NK-92 treated with Interleukin-12 subunit alpha and Interleukin-12 subunit beta, amount 100 ng/mL, for 24 hours (cell line): ENCODE data around the gene PDE7B.
"Not testable (repeated sequence)": the region's sequence is repeated elsewhere in the genome, so short reads cannot be mapped to it uniquely, and the experiment has no call there.

ENCODE experiments used
- DNase-seq: peaks from one replicate; lab custom pipeline; 2025; lab: John Stamatoyannopoulos, UW

Gene PDE7B

GRCh38 chr6:136111831-136112230 is 260.3 kb downstream of the PDE7B start:
- no peak for DNase-seq

- DNase-seq = no peak
These were observed 260.8 kb downstream of the PDE7B start for GRCh38 chr6:136112262-136112661.

DNA sequence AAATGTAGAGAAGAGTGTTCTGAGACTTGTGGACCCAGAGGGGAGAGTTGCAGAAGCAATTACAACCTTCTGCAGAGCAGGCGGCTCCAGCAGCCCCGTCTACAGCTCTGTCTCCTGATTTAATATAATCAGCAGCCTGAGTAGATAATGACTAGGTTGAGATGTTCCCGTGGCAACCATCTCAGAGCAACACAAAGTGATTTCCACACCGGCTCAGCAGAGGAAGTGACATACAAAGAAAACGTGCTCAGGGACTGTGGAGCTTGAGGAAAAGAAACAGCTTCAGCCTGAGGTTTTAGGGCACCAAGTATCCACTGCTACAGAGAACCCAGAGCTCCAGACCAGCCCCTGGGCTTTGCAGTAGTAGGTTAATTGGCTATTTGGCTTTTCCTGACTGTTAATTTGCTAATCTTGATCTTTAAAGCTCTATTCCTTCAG is 262.3 kb downstream of the PDE7B start:
- DNase-seq = no peak

DNA sequence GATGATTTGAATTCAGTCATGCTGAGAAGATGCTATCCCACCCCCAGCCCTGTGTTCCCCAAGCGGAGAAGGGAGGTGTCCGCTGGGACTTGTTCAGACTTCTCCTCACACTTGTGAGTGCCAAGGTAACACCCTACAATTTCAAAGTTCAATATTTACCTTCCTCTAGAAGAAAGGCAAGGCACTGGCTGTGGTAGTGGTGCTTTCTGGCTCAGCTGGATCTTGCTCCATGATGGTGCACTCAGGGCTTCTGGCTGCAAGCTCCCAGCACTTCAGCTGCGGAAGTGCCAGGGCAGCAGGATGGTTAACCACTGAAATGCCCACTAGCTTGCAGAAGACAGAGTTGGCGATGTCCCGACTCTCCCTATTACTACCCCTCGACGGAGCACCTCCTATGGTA is 263.2 kb downstream of the PDE7B start:
- DNase-seq = no peak

GRCh38 chr6:136115941-136116340 is 264.4 kb downstream of the PDE7B start:
- DNase-seq = no peak

DNA sequence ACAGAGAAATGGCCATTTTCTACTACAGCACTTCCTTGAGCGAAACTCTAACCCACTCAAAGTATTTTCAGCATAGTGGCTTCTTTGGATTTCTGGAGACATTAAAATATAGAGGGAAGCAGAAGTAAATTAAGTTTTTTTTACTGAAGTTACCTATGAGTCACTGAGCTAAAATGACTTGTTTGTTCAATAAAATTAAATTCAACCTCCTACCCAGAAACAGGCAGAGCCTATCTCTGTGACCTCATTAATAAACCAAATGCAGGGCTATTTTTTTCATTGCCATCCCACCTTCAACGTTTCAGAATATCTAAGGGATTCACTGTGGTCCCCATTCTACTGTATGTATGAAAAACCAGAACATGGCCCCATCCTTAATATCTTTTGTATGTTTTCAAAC is 265.6 kb downstream of the PDE7B start:
- DNase-seq = no peak

GRCh38 chr6:136118787-136119186 is 267.3 kb downstream of the PDE7B start:
- no peak for DNase-seq

DNA sequence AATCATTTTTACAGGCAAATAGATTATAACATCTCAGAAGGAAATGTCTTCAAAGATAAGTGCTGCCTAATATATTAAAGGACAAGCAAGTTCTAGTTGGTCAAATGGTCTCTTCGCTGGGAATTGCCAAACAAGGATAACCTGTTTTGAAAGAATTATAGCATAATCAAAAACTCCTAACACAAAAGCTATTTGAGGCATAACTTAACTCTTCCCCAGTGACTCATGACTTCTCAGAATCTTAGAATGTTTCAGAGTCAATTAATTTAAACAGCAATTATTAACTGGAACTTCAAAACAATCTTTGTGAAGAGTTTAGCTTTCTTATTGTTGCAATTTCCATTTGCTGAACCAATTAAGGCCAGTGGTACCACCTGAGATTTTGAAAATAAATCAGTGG is 272.0 kb downstream of the PDE7B start:
- no peak for DNase-seq

DNA sequence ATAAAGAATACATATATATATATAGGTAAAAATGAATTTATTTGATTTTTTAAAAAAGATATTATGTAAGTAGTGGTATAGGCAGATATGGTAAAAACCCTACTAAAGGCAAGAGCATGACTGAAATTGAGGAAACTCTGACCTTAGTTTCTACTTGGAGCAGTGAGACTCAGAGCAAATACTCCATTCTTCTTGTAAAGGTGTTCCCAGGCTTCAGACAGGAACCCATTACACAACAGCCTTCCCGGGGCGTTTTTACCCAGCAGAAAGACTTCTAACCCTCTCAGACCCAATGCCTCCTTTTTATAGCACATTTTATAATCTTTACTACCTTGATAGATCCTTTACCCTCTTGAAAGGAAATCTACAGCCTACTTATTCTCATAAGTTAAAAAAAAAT is 274.1 kb downstream of the PDE7B start:
- no peak for DNase-seq

DNA sequence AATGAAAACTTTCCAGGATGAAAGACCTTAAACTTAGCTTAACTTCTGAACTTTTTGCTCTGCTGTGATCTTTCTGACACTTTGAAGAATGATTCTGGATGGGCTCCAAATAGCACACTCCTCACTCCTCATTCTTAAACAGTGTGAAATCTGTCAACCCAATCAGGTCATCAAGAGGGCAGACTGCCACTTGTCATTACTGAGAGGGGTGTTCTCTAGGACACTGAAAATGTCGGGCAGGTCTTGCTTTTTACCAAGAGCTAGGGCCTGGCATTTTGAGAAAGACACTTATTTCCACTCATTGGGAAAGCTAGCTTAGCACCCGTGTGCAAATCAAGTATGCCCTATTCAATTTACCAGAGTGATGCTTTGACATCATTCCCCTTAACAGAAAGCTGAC is 276.4 kb downstream of the PDE7B start:
- no peak for DNase-seq

DNA sequence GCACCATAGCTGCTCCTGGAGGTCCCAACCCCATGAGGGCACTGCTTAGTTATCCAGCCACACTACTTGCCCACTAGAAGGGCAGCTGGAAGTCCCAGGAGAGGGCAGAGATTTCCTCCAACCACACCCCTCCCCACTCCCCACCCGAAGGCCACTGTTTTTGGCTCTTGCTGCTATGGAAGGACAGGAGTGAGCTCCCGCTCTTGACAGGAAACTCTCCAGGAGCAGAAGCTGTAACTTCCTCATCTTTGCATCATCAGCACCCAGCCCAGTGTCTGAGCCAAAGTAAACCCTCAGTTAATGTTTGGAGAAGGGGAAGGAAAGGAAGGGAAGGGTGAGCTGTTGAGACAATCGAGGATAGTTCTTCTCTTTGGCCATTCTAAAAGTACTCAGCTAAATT is 277.9 kb downstream of the PDE7B start:
- no peak for DNase-seq

DNA sequence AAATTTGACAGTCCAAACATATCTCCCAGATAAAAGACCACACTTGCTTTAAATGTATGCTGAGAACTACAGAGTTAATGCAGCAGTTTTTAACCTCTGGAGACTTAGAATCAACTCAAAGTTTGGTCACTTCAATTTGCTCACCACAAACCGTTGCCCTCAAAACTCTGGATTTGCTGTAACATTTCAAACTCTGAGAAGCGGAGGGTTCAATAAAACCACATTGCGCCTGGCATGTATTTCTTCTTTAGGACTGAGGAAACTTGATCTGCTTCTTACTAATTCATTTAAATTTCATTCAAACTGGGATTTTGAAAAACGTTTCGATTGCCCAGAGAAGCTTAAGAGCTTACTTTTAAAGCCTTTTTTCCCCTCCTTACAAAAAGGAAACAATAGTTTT is 282.8 kb downstream of the PDE7B start:
- DNase-seq = no peak

DNA sequence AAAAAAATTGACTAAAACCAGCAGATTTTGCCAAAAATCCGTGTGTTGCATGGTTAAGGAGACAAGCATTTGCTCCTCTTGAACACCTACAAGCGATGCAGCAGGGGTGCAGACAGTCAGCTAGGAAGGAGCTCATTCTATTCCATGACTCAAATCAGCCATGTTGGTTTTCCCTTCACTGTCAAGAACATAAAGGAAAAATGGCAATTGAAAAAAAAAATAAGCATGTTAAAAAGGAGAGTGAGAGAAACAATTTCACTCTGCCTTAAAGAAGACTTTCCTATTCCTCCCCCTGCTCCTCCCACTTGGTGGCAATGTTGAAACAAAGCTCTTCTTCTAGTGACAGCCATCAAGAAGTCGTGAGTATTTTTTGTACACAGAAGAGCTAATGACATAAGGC is 283.2 kb downstream of the PDE7B start:
- no peak for DNase-seq

GRCh38 chr6:136136274-136136673 is 284.8 kb downstream of the PDE7B start:
- no peak for DNase-seq

DNA sequence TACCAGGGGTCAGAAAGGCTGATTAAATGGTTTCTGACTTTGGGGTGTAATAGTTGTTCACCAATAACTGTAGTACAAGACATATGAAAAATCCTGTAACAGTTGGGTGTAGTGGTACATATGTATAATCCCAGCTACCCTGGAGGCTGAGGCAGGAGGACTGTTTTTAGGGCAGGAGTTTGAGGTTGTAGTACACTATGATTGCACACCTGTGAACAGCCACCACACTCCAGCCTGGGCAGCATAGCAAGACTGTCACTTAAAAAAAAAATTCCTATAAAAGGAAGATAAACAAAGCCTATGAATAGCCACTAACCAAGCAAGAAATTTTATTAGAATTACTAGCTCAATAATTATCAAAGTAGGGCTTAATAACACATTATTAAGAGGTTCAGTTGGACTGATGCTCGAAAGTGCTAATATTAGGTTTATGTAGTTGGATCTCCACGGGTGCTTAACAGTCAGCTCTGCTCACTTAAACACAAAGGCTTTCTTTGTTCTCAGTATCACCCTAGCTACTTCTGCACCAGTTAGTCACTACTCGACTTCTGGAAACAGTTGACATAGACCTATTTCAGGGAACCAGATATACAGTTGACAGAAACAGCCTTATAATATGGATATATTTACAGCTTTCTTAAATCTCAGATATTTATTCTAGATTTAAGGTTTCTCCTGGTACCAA is 285.6 kb downstream of the PDE7B start:
- no peak for DNase-seq

DNA sequence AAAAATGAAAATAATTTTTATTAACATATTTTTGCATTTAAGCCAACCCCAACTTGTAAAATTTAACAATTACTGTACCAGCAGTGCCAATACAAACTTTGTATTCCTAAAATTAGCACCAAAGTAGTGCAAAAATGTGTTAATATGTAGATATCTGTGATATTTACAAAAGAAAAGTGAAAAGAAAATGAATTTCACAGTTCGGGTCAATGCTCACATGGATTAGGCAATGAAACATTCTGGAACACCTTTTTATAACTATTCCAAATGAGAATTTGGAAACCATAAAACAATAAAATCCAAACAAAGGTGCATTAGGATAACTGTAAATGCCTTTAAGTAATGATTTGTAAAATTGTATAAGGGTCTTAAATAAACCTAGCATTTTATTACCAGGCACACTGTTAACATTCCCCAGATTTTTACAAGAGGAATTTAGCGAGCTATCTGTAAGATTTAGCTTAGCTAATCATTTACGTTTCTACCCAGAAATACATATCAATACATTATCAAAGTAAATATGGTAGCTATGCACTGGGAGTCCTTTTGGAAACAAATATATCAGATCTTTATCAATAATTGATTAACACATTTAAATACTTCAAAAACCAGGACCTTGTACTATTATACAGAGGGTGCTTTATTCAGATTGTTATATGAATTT is 286.4 kb downstream of the PDE7B start:
- no peak for DNase-seq

GRCh38 chr6:136139111-136139510 is 287.6 kb downstream of the PDE7B start:
- not testable (repeated sequence) for DNase-seq

GRCh38 chr6:136144251-136145023 is 292.9 kb downstream of the PDE7B start:
- no peak for DNase-seq

- DNase-seq = no peak
These were observed 294.6 kb downstream of the PDE7B start for GRCh38 chr6:136146130-136146529.

GRCh38 chr6:136147342-136147741 is 295.8 kb downstream of the PDE7B start:
- DNase-seq = no peak

- no peak for DNase-seq
These were observed 296.6 kb downstream of the PDE7B start for GRCh38 chr6:136148051-136148450.

DNA sequence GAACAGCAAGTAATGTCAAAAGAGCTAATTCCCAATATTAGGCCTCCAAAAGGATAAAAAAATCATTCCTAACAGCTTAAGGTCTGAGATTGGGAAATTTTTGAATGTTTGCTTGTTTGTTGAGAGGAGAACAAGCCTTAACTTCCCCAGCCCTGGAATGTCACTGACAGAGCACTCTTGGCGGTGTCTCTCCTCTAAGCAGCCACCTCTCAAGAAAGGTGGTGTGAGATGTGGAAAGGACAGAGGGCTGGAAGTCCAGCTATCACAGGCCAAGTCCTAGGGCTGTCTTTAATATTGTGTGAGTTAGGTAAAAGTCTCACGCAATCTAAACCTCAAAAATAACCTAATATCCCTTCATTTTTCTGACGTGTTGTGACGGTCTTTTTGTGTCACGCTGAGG is 297.0 kb downstream of the PDE7B start:
- no peak for DNase-seq

- DNase-seq = no peak
These were observed 297.8 kb downstream of the PDE7B start for GRCh38 chr6:136149311-136149710.
